ENCODE results near the gene TENM4.

Gene TENM4

GRCh38 chr11:78694152-78694551, 746.7 kb downstream of the TENM4 start:
- no peaks in the 10 kb centered on the region for H3K27me3 ChIP-seq (ENCODE audit: low read depth)
- no peak overlapping the region for H3K4me3 ChIP-seq
- no peaks in the 10 kb centered on the region for H3K9me3 ChIP-seq
- H3K4me1 ChIP-seq, result no peaks in the 10 kb centered on the region
- no peak for DNase-seq (ENCODE audit: low spot score in 2 of 2)
- in situ Hi-C loops (cut with MboI; ENCODE audit: low sequenced_read_pairs), result no loop called here
- H3K36me3 ChIP-seq (replicated peaks), result no peaks in the 10 kb centered on the region

GRCh38 chr11:78691215-78691614, 749.6 kb downstream of the TENM4 start:
- no peak for DNase-seq (ENCODE audit: low spot score in 2 of 2)
- no peaks in the 10 kb centered on the region for H3K9me3 ChIP-seq
- in situ Hi-C loops (cut with MboI; ENCODE audit: low sequenced_read_pairs), result no loop called here
- H3K27me3 ChIP-seq (ENCODE audit: low read depth), result no peaks in the 10 kb centered on the region
- H3K4me1 ChIP-seq, result no peaks in the 10 kb centered on the region
- H3K4me3 ChIP-seq, result no peak overlapping the region
- H3K36me3 ChIP-seq (replicated peaks), result no peaks in the 10 kb centered on the region

GRCh38 chr11:78690352-78690987, 750.4 kb downstream of the TENM4 start:
- DNase-seq (ENCODE audit: low spot score in 2 of 2), result no peak
- no peaks in the 10 kb centered on the region for H3K36me3 ChIP-seq (replicated peaks)
- in situ Hi-C loops (cut with MboI; ENCODE audit: low sequenced_read_pairs), result no loop called here

GRCh38 chr11:78689585-78690153, 751.2 kb downstream of the TENM4 start:
- DNase-seq (ENCODE audit: low spot score in 2 of 2), result no peak
- Histone ChIP-seq H3K9me3 (no peaks in the 10 kb centered on the region), H3K27me3 (ENCODE audit: low read depth) (no peaks in the 10 kb centered on the region), H3K4me3 (no peak overlapping the region), H3K4me1 (no peaks in the 10 kb centered on the region), H3K36me3 (replicated peaks) (no peaks in the 10 kb centered on the region)
- in situ Hi-C loops (cut with MboI; ENCODE audit: low sequenced_read_pairs), result no loop called here

More at GRCh38 chr11:78690352-78690987, 750.4 kb downstream of the TENM4 start:
- H3K4me3 ChIP-seq, result no peak overlapping the region
- H3K9me3 ChIP-seq, result no peaks in the 10 kb centered on the region
- no peaks in the 10 kb centered on the region for H3K27me3 ChIP-seq (ENCODE audit: low read depth)
- H3K4me1 ChIP-seq, result no peaks in the 10 kb centered on the region

GRCh38 chr11:78689101-78689500, 751.7 kb downstream of the TENM4 start:
- in situ Hi-C loops (cut with MboI; ENCODE audit: low sequenced_read_pairs), result no loop called here
- no peaks in the 10 kb centered on the region for H3K9me3 ChIP-seq
- DNase-seq (ENCODE audit: low spot score in 2 of 2), result no peak
- H3K4me3 ChIP-seq, result no peak overlapping the region
- no peaks in the 10 kb centered on the region for H3K4me1 ChIP-seq
- H3K27me3 ChIP-seq (ENCODE audit: low read depth), result no peaks in the 10 kb centered on the region
- H3K36me3 ChIP-seq (replicated peaks), result no peaks in the 10 kb centered on the region

GRCh38 chr11:78688460-78688859, 752.4 kb downstream of the TENM4 start:
- in situ Hi-C loops (cut with MboI; ENCODE audit: low sequenced_read_pairs), result no loop called here
- no peak for DNase-seq (ENCODE audit: low spot score in 2 of 2)
- H3K36me3 ChIP-seq (replicated peaks), result no peaks in the 10 kb centered on the region
- no peaks in the 10 kb centered on the region for H3K9me3 ChIP-seq
- no peaks in the 10 kb centered on the region for H3K4me1 ChIP-seq
- H3K27me3 ChIP-seq (ENCODE audit: low read depth), result no peaks in the 10 kb centered on the region
- no peak overlapping the region for H3K4me3 ChIP-seq

- H3K4me3 ChIP-seq, result no peak overlapping the region
- H3K9me3 ChIP-seq, result no peaks in the 10 kb centered on the region
- no peaks in the 10 kb centered on the region for H3K27me3 ChIP-seq (ENCODE audit: low read depth)
- no peaks in the 10 kb centered on the region for H3K4me1 ChIP-seq
- DNase-seq (ENCODE audit: low spot score in 2 of 2), result no peak
- in situ Hi-C loops (cut with MboI; ENCODE audit: low sequenced_read_pairs), result no loop called here
- H3K36me3 ChIP-seq (replicated peaks), result no peaks in the 10 kb centered on the region
Observed at GRCh38 chr11:78685156-78685555, 755.7 kb downstream of the TENM4 start.

GRCh38 chr11:78684377-78684776, 756.5 kb downstream of the TENM4 start:
- no peak for DNase-seq (ENCODE audit: low spot score in 2 of 2)
- H3K4me3 ChIP-seq, result no peak overlapping the region
- no peaks in the 10 kb centered on the region for H3K36me3 ChIP-seq (replicated peaks)
- no peaks in the 10 kb centered on the region for H3K4me1 ChIP-seq
- in situ Hi-C loops (cut with MboI; ENCODE audit: low sequenced_read_pairs), result no loop called here
- H3K27me3 ChIP-seq (ENCODE audit: low read depth), result no peaks in the 10 kb centered on the region
- H3K9me3 ChIP-seq, result no peaks in the 10 kb centered on the region

GRCh38 chr11:78683774-78684173, 757.1 kb downstream of the TENM4 start:
- no peak overlapping the region for H3K4me3 ChIP-seq
- no peaks in the 10 kb centered on the region for H3K9me3 ChIP-seq
- DNase-seq (ENCODE audit: low spot score in 2 of 2), result no peak
- no peaks in the 10 kb centered on the region for H3K36me3 ChIP-seq (replicated peaks)
- in situ Hi-C loops (cut with MboI; ENCODE audit: low sequenced_read_pairs), result no loop called here
- no peaks in the 10 kb centered on the region for H3K4me1 ChIP-seq
- H3K27me3 ChIP-seq (ENCODE audit: low read depth), result no peaks in the 10 kb centered on the region

- H3K27me3 ChIP-seq (ENCODE audit: low read depth), result no peaks in the 10 kb centered on the region
- in situ Hi-C loops (cut with MboI; ENCODE audit: low sequenced_read_pairs), result no loop called here
- no peak for DNase-seq (ENCODE audit: low spot score in 2 of 2)
Observed at GRCh38 chr11:78676026-78676557, 764.7 kb downstream of the TENM4 start.

GRCh38 chr11:78672850-78673620, 767.8 kb downstream of the TENM4 start:
- in situ Hi-C loops (cut with MboI; ENCODE audit: low sequenced_read_pairs), result no loop called here
- Histone ChIP-seq H3K36me3 (replicated peaks) (no peaks in the 10 kb centered on the region), H3K27me3 (ENCODE audit: low read depth) (no peaks in the 10 kb centered on the region), H3K4me1 (no peaks in the 10 kb centered on the region), H3K9me3 (no peaks in the 10 kb centered on the region), H3K4me3 (no peak overlapping the region)
- no peak for DNase-seq (ENCODE audit: low spot score in 2 of 2)

More at GRCh38 chr11:78676026-78676557, 764.7 kb downstream of the TENM4 start:
- Histone ChIP-seq H3K4me3 (no peak overlapping the region), H3K4me1 (no peaks in the 10 kb centered on the region), H3K9me3 (no peaks in the 10 kb centered on the region), H3K36me3 (replicated peaks) (no peaks in the 10 kb centered on the region)

GRCh38 chr11:78669249-78669648, 771.6 kb downstream of the TENM4 start:
- H3K9me3 ChIP-seq, result no peaks in the 10 kb centered on the region
- no peaks in the 10 kb centered on the region for H3K27me3 ChIP-seq (ENCODE audit: low read depth)
- H3K4me1 ChIP-seq, result no peaks in the 10 kb centered on the region; the same call in 1 of the 2 replicates
- no peak for DNase-seq (ENCODE audit: low spot score in 2 of 2)
- no peaks in the 10 kb centered on the region for H3K36me3 ChIP-seq (replicated peaks)
- no peak overlapping the region for H3K4me3 ChIP-seq
- in situ Hi-C loops (cut with MboI; ENCODE audit: low sequenced_read_pairs), result no loop called here

- Histone ChIP-seq H3K9me3 (no peaks in the 10 kb centered on the region), H3K27me3 (ENCODE audit: low read depth) (no peaks in the 10 kb centered on the region), H3K36me3 (replicated peaks) (no peaks in the 10 kb centered on the region), H3K4me3 (no peak overlapping the region), H3K4me1 (no peaks in the 10 kb centered on the region; the same call in 1 of the 2 replicates)
- DNase-seq (ENCODE audit: low spot score in 2 of 2), result no peak
- in situ Hi-C loops (cut with MboI; ENCODE audit: low sequenced_read_pairs), result no loop called here
Observed at GRCh38 chr11:78667461-78667860, 773.4 kb downstream of the TENM4 start.

GRCh38 chr11:78666675-78667160, 774.1 kb downstream of the TENM4 start:
- no peak overlapping the region for H3K4me3 ChIP-seq
- no peak for DNase-seq (ENCODE audit: low spot score in 2 of 2)
- in situ Hi-C loops (cut with MboI; ENCODE audit: low sequenced_read_pairs), result no loop called here

More at GRCh38 chr11:78666675-78667160, 774.1 kb downstream of the TENM4 start:
- Histone ChIP-seq H3K9me3 (no peaks in the 10 kb centered on the region), H3K27me3 (ENCODE audit: low read depth) (no peaks in the 10 kb centered on the region), H3K36me3 (replicated peaks) (no peaks in the 10 kb centered on the region), H3K4me1 (no peaks in the 10 kb centered on the region; the same call in 1 of the 2 replicates)

Measured in HAP-1 (cell line).